Measurements from ENCODE around the gene INPP5A. TPM values are rescaled to one million over a fixed set of nuclear protein-coding genes. Genes with fewer than 3 reads are reported as not detected.
A peak's percentile ranks its signal among the peaks of the same experiment; 100 is the strongest.

The INPP5A gene
- total and polyA plus RNA-seq, 11 donors = 38.6 to 179 (median 102) TPM

DNA sequence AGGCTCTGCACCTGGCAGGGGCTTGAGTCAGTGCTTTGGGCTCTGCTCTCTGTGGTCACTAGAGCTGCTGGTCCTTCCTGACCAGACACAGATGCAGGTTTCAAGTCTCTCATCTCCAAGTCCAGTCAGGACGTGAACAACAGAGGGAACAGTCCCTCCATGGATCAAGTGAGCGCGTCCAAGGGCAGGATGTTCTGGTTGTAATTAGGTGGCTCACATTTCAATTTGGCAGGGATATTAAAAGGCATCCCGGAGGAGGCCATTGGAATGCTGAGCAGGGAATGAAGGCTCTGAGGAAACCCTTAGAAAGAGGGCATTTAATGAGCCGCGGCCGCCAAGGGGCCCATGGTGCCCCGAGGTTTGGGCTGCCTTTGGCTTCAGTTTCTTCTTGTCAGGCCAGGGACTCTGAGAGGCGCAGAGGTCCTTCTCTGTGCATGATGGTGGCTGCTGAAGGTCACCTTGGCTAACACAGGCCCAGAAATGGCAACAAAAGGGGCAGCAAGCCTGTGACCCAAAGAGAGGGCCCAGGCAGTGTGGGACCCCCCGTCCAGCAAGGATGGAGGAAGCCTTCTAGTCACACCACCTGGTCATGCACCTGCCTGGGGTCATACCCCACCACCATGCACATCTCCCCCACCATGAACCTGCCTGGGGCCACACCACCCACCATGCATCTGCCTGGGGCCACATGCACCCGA is 30.7 kb upstream of the INPP5A start:
- ATAC-seq (peak; percentile 9 to 32 (median 16)), DNase-seq (peak in 2 of 5 donors; percentile 25 to 46)
- intact Hi-C loops (cut with DNase I) = loop anchor here in 3 of 10 donors (2.0 to 10.0 kb wide), 3 partner anchors 40 to 134 kb away; no protein-coding TSS in a partner anchor
- H3K4me3 ChIP-seq = no peak overlapping the region
- peaks cover 0 to 65% (median 27%) of the 10 kb centered on the region in 12 donors for H3K4me1 ChIP-seq
- H3K27me3 ChIP-seq = no peaks in the 10 kb centered on the region
- no peaks in the 10 kb centered on the region for H3K9me3 ChIP-seq
- 48 to 53% (median 50%) methylated on average over 11 of the region's 11 CpGs for WGBS, 4 donors
- H3K36me3 ChIP-seq = peaks cover 0 to 6% (median 0%) of the 10 kb centered on the region in 9 donors
- no peak for TF ChIP-seq POLR2A (IDR thresholded peaks at IDR 0.05)
- TF ChIP-seq, protein P1, sequence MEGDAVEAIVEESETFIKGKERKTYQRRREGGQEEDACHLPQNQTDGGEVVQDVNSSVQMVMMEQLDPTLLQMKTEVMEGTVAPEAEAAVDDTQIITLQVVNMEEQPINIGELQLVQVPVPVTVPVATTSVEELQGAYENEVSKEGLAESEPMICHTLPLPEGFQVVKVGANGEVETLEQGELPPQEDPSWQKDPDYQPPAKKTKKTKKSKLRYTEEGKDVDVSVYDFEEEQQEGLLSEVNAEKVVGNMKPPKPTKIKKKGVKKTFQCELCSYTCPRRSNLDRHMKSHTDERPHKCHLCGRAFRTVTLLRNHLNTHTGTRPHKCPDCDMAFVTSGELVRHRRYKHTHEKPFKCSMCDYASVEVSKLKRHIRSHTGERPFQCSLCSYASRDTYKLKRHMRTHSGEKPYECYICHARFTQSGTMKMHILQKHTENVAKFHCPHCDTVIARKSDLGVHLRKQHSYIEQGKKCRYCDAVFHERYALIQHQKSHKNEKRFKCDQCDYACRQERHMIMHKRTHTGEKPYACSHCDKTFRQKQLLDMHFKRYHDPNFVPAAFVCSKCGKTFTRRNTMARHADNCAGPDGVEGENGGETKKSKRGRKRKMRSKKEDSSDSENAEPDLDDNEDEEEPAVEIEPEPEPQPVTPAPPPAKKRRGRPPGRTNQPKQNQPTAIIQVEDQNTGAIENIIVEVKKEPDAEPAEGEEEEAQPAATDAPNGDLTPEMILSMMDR (IDR thresholded peaks at IDR 0.05) = no peak
- H3K27ac ChIP-seq = peak overlapping the region in 10 of 12 donors; percentile 4 to 78 (median 50)

DNA sequence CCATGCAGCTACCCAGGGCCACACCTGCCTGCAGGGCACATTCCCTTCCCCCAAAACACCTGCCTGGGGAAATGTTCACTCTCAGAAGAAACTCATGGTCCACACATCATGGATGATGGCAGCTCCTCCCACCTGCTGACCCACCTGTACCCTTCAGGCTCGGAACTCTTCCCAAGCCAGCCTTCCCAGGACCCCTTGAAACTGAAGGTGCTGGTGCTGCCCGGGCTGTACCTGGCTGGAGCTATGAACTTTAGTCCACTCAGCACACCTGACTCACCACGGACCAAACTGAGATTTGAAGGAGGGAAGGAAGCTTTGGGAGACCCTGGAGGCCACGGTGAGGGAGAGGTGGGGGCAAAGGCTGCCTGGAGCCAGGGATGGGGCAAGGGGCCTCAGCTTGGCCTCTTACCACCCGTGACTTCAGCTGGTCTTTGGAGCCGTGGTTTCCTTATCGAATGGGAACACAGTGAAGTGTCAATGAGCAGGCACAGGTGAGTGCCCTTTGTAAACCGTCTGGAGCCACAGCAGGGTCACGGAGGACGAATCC is 30.1 kb upstream of the INPP5A start:
- peak overlapping the region in 10 of 12 donors; percentile 4 to 78 (median 62) for H3K27ac ChIP-seq
- DNase-seq (peak in 2 of 5 donors; percentile 17 to 23), ATAC-seq (no peak)
- peaks cover 0 to 70% (median 27%) of the 10 kb centered on the region in 12 donors for H3K4me1 ChIP-seq
- no peaks in the 10 kb centered on the region for H3K27me3 ChIP-seq
- H3K36me3 ChIP-seq = peaks cover 0 to 6% (median 0%) of the 10 kb centered on the region in 9 donors
- WGBS, 4 donors = 76 to 82% (median 80%) methylated on average over 10 of the region's 10 CpGs
- no peaks in the 10 kb centered on the region for H3K9me3 ChIP-seq
- intact Hi-C loops (cut with DNase I) = loop anchor here in 3 of 10 donors (2.0 to 10.0 kb wide), 3 partner anchors 40 to 133 kb away; no protein-coding TSS in a partner anchor
- H3K4me3 ChIP-seq = no peak overlapping the region
- TF ChIP-seq, protein P1 (IDR thresholded peaks at IDR 0.05) = no peak
- no peak for TF ChIP-seq POLR2A (IDR thresholded peaks at IDR 0.05)

DNA sequence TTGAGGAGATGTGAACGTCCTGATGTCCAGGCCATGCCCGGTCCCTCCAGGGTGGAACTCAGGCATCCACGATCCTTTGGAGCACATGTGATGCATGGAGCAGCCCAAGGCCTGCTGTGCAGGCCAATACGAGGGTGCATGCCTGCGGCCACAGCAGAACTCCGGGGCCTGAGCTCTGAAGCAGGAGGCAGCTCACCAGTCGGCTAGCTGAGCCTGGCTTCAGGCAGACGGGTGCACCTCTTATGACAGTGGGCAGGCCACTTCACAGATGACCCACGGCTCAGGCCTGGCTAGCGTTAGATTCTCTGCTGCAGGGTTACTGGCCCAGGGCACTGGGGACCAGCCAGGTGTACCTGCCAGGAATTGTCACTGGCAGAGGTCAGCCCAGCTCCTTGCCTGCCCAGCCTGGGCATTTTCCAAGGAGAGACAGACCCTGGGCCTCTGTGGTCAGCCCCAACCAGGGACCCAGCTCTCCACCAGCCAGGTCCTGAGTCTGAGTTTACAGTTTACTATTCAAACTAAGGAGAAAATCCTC is 29.6 kb upstream of the INPP5A start:
- H3K4me1 ChIP-seq = peaks cover 0 to 70% (median 27%) of the 10 kb centered on the region in 12 donors
- DNase-seq (peak in 2 of 5 donors; percentile 15 to 32), ATAC-seq (peak in 2 of 4 donors; percentile 1 to 2)
- no peaks in the 10 kb centered on the region for H3K27me3 ChIP-seq
- H3K9me3 ChIP-seq = no peaks in the 10 kb centered on the region
- H3K27ac ChIP-seq = peak overlapping the region in 11 of 12 donors; percentile 35 to 78 (median 50)
- TF ChIP-seq POLR2A (IDR thresholded peaks at IDR 0.05) = no peak
- TF ChIP-seq, protein P1 (IDR thresholded peaks at IDR 0.05) = no peak
- H3K36me3 ChIP-seq = peaks cover 0 to 6% (median 0%) of the 10 kb centered on the region in 9 donors
- WGBS, 4 donors = 62 to 79% (median 72%) methylated on average over 7 to 10 of the region's 10 CpGs
- intact Hi-C loops (cut with DNase I) = loop anchor here in 7 of 10 donors (2.0 to 10.0 kb wide), 7 partner anchors 41 to 133 kb away; no protein-coding TSS in a partner anchor
- H3K4me3 ChIP-seq = no peak overlapping the region
